Stomach (tissue), 4 donors: ENCODE measurements around the gene MYZAP.

Source experiments
- CTCF ChIP-seq, 7 experiments: fragments of 450-650 bp in 4 of 7; fragments of 200-600 bp in 3 of 7; sonication (generic) in 3 of 7; IDR thresholded peaks; one replicate each; pipeline ENCODE4 v1.5.1; 2016 to 2019; ENCODE audit warnings: antibody characterized with exemption in 7 of 7, control low read depth in 2 of 7, mild to moderate bottlenecking in 1 of 7
- EP300 ChIP-seq: sonication (generic); formaldehyde crosslinking; IDR thresholded peaks from one replicate; pipeline ENCODE4 v1.6.1; 2017; ENCODE audit warnings: antibody characterized with exemption
- POLR2AphosphoS5 ChIP-seq, 3 donors: sonication (generic); formaldehyde crosslinking; IDR thresholded peaks; one replicate each; pipeline ENCODE4 v1.6.1; 2016; ENCODE audit warnings: antibody characterized with exemption in 3 of 3

DNA sequence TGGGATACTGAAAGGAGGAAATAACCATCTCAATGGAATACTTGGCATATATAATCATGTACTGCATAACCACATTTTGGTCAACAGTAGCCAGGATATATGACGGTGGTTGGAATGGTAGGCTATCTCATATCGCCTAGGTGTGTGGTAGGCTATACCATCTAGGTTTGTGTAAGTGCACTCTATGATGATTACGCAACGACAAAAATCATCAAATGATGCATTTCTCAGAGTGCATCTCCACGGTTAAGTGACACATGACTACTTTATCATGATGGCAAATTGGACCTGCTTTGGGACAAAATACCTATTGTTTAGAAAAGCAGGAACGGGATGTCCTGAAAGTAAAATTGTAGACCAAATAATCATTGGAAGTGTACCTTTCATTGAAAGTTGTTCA lies 2.8 kb downstream of the MYZAP start:
- TF ChIP-seq CTCF (IDR thresholded peaks at IDR 0.05) = no peak
- TF ChIP-seq EP300 = no peak
- no peak for TF ChIP-seq POLR2AphosphoS5 (IDR thresholded peaks at IDR 0.05)
